Hippocampal formation (tissue), 2 donors: ENCODE data around the gene ITPR3.
"Not testable (repeated sequence)": the region's sequence is repeated elsewhere in the genome, so short reads cannot be mapped to it uniquely, and the experiment has no call there.

ENCODE experiments used
- DNase-seq, 2 donors: peaks; one replicate each; lab custom pipeline; 2025; lab: John Stamatoyannopoulos, UW

The ITPR3 gene

GRCh38 chr6:33613795-33614168 lies 7.3 kb upstream of the ITPR3 start:
- DNase-seq: no peak

DNA sequence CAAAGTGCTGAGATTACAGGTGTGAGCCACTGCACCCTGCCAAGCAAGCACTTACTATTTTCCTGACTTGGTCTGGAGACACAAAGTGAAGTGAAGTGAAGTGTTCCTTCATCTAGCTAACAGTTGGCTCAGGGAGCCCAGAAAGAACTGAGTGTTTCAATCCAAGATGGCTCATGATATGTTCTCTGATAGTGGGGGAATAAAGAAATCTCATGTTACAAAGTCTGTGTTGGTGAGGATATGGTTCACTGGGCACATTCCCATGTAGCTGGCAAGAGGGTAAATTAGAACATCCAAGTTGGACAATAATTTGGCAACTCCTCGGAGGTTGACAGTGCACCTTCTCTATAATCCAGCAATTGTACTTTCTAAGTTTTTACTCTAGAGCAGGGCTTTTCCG lies 5.0 kb upstream of the ITPR3 start:
- DNase-seq: no peak

DNA sequence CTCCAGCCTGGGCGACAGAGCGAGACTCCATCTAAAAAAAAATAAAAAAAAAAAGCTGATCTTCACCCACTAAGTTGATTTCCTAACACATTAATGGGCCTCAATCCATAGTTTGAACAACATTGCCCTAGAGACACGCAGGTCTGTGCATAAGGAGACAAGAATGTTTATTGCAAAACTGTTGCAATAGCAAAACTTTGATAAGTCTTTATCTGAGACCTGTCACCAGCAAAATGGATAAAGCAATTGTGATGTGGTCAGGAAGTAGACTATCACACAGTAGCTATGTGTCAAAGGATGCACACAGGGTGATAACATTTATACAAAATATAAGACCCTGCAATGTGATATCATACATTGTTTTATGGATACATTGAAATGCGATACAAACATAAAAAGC lies 4.2 kb upstream of the ITPR3 start:
- DNase-seq: no peak

DNA sequence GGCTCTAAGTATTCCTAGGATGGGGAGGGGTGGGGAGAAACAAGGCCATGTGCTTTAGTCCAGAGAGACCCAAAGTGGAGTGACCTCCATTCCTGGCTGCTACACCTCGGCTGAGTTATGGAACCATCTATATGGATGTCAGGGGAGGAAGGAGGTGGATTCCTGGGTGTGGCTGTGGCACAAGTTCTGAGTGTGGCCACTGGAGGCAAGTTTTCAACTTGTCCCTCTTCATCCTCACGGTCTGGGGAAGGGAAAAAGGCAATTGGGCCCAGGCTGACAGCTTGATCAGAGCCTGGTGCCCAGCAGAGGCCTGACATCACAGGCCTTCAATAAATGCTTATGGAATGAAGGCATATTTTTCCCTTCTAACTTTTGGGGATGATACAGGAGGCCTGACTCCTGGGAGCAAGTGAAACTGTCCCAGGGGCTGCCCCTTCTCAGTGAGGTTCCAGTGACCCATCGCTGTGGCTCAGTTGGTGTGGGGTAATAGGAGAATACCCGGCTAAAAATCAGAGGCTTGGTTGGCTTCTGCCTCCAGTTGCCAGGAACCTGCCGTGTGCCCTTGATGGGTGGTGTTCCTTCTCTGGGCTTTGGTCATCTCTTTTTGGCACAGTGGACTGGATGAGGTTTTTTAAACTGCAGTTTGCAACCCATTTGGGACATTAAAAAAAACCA lies 1.8 kb upstream of the ITPR3 start:
- no peak for DNase-seq

GRCh38 chr6:33620158-33620855 lies 815 bp upstream of the ITPR3 start:
- DNase-seq: no peak

GRCh38 chr6:33621711-33622388 lies 728 bp downstream of the ITPR3 start:
- DNase-seq: no peak

DNA sequence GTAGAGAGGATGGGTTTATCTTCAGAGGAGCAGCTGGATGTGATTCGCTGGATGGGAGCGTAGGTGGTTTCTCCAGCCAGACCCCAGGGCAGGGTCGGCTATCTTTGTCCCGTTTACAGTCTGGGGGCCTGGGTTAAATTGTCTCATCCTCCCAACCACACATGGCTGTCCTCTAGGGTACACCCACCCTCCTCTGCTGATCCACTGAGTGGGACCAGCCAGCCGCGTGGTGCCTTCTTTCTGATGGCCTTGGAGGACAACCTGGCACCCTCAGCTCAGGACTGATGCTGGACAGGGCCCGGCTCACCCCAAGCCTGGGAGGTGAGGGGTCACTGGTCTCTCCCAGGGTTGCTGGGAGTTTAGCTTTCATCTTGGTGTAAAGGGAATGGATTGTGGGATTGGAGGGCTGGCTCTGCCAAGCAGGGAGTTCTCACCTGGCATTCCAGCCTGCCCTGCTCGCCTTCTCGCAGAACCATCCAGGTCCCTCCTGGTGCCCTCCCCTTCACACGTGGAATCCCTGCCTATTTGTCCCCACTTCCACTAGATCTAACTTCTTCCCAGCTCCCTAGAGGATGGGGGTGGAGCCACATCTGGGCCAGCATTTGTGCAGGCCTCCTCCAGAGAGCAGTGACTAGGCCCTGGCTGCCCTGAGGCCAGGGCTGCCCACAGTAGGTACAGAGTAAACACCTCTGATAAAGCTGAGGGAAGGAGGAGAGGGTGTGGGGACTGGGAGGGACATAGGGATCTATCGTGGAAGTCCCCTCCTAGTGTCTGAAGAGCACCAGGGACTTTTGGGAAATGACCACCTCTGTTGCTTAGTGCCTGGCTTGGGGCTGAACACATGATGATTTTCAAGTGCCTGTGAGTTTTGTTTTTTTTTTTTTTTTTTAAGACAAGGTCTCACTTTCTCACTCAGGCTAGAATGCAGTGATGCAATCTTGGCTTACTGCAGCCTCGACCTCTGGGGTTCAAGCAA lies 1.6 kb downstream of the ITPR3 start:
- no peak for DNase-seq

DNA sequence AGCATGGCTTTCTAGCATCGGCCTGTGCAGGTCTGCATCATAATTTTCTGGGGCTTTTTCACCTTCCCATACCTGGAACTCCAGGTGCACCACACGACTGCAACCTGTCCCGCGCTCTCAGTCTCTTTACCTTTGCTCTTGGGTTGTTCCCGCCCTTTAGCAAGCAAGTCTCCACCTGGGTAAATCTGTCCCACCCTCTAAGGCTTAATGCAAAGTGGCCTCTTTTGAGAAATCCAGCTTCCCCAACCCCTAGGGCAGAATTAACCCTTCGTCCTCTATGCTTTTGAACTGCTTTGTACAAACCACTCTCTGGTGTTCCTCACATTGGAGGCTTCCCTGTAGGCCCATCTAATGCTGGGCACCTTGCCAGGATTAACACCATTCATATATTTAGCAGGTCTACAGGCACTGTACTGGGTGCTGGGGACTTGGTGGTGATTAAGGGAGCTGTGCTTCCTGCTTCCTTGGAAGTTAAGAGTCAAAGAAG lies 2.8 kb downstream of the ITPR3 start:
- DNase-seq: no peak

GRCh38 chr6:33624856-33625255 lies 3.7 kb downstream of the ITPR3 start:
- no peak for DNase-seq

DNA sequence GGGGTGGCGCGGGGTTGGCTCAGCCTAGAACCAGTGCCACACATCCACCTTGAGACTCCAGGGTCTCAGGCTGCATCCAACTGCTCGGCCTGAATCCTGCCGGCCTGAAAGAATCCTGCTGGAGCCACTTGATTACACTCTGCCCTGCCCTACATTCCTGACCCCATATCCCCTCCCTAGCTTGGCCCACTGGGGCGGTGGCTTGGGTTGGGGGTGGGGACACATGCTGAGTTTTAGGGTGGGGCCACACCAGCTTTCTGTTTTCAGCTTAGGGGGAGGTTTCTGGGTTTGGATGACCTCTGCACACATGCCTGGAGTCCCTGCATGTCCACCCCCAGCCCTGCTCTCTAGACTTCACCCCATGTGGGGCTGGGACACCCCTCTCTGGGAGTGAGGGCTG lies 6.8 kb downstream of the ITPR3 start:
- no peak for DNase-seq

DNA sequence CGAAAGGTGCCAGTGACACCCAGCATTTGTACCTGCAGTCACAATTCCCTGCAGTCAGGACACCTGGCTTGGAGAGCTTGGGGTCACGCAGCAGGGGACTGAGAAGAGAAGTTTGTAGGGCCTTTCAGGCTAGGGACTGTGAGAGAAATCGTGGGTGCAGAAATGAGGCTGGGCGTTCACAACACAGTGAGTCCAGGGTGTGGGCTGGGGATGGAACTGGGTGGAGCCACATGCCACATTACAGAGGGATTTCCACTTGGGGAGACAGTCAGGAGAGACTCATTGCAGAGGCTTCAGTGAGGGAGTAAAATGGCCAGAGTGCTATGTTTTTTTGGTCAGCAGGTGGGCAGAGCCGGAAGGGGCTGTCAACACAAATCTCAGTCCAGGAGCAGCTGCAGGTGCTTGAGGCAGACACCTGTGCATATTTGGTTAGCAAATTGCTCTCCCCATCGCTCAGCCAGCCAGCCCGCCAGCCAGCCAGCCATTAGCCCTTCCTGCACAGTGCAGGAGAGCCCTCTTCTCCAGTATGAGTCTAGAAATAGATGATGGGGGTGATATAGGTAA lies 7.4 kb downstream of the ITPR3 start:
- no peak for DNase-seq

DNA sequence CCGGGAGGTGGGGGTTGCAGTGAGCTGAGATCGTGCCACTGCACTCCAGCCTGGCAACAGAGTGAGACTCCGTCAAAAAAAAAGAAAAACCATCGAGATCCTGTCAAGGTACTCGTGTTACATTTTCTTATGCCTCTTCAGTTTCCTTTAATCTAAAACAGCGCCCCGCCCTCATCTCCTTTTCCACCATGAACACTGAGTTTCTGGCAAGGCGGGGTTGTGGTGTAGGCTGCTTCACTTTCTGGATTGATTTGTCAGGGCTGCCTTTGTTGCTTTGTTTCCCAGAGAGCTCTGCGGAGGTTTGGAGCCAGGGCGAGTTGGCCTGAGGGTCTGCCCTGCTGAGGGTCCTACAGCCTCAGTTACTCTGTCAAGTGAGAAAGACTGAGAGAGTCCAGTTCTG lies 8.9 kb downstream of the ITPR3 start:
- no peak for DNase-seq

DNA sequence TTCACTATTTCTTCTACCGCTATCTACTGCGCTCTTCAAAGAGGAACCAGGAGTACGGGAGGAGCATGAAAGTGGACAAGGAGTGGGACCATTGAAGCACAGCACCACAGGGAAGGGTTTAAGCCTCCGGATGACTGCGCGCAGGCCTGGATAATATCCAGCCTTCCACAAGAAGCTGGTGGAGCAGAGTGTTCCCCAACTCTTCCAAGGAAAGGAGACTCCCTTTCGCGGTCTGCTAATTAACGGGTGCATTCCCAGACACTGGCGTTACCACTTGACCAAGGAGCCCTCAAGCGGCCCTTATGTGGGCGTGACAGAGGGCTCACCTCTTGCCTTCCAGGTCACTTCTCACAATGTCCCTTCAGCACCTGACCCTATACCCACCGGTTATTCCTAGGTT lies 10.4 kb downstream of the ITPR3 start:
- not testable (repeated sequence) for DNase-seq

DNA sequence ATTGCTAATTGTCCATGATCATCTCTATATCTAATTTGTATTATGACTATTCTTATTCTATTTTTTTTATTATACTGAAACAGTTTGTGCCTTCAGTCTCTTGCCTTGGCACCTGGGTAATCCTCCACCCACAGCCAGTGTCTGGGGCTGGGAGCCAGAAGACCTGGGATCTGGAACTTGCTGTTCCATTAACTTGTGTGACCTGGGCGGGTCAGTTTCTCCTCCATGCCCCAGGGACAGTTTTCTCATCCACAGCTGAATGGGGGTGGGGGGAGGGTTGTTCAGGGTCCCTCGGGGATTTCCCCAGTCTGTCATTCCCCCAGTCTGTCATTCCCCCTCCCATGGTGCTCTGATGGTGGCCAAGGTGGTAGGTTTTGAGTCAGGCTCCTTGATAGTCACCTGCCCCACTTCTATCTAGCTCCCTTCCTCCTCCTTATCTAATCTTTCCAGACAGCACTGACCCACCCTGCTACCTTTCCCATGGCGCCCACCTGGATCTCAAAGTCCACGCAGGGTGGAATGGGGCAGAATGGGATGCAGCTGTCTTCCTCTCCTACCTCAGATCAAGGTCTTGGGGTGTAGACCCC lies 10.9 kb downstream of the ITPR3 start:
- DNase-seq: no peak

GRCh38 chr6:33632558-33633039 lies 11.5 kb downstream of the ITPR3 start:
- DNase-seq: peak in 1 of 2 donors; percentile 0

- DNase-seq: no peak
Observed at GRCh38 chr6:33633084-33633461, 12.0 kb downstream of the ITPR3 start.

DNA sequence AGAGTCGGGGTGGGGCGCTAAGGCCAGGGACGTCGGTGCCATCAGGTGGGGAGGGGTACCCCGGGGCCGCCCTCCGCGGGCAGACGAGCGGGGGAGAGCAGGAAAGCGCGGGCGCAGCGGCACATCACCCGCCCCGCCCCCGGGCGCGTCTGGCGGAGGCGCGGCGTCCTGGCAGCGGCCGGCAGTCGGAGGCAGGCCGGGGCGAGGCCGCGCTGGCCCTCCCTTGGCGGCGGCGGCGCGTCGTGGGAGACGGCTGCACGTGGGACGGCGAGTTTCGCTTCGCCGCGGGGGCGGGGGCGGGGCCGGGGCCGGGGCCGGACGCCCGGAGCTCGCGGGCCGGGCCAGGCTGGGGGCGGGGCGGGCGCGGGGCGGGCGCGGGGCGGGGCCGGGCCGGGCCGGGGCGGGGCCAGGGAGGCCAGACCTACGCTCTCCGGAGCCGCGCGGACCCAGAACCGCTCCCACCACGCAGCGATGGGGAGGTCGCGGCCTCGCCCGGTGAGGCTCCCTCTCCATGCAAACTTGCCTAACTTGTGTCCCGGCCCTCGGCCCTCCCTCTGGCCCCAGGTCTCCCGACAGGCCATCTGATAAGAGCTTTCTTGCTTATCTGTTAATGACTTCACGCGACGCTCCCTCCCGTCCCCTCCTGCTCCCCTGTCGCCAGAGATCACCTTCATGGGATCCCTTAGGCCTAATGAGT lies 12.5 kb downstream of the ITPR3 start:
- DNase-seq: peak; percentile 1 to 53

DNA sequence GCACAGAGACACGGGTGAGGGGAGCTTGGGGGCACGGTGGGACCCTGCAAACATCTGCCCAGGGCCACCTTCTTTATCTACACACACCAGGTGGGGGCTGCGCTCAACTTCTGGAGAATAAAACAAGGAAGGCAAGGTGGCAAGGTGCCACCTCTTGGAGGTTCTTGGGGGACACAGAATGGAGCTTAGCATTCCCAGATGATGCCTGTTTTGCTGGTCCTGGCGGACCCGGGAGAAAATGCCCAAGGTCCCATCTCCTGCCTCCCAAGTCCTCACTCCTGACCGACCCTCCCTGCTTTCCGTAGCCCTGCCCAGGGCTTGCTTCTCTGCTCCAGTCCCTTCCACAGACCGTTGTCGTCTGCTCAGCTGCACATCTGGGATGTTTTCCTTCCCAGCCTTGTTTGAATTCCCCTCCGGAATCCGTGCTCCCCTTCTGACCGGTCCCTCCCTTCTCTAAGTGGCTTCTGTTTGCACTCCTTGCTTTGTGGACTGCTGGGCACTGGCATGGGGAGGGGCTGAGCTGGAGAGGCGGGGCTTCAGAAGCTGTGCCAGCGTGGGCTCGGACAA lies 13.1 kb downstream of the ITPR3 start:
- DNase-seq: no peak

DNA sequence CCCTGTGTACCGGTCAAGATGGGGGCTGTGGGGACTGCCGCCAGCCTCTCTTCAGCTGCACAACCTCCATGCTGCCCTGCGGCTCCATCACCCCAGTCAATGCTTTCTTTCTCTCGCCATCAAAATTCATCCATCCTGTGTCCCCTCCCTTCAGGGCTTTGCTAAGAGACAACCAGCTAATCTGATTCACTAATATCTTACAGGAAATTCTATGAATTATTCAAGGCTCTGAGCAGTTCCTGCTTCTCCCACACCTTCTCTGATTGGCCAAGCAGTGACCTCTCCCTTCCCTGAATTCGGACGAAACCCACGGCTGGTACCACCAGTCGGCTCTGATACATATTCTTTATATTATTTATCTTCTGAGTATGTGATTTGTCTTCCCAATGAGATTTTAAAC lies 13.8 kb downstream of the ITPR3 start:
- no peak for DNase-seq

GRCh38 chr6:33636655-33637054 lies 15.5 kb downstream of the ITPR3 start:
- DNase-seq: no peak
